Stimulated activated CD4-positive, alpha-beta T cell treated with anti-CD3 and anti-CD28 coated beads, Interleukin-15, amount 100 ng/mL, for 24 hours (primary cell): Measurements from ENCODE around the gene SNIP1.
"Not testable (repeated sequence)": the region's sequence is repeated elsewhere in the genome, so short reads cannot be mapped to it uniquely, and the experiment has no call there.

Source experiments
- DNase-seq: peaks from one replicate; pipeline ENCODE4 v3.0.0-alpha.2; 2020

SNIP1 gene

GRCh38 chr1:37559080-37559479, 5.0 kb upstream of the SNIP1 start:
- DNase-seq, result no peak

- no peak for DNase-seq
Measured at GRCh38 chr1:37558411-37558810, 4.3 kb upstream of the SNIP1 start.

- DNase-seq, result no peak
Measured at GRCh38 chr1:37557402-37557801, 3.3 kb upstream of the SNIP1 start.

- DNase-seq, result peak; percentile 41
Measured at GRCh38 chr1:37556712-37557196, 2.7 kb upstream of the SNIP1 start, which contains the start of gene DNALI1. DNALI1 (plus strand) TSS chr1:37556940; CDS start chr1:37556995, 55 bp downstream.

GRCh38 chr1:37553598-37553926, 531 bp downstream of the SNIP1 start:
- peak; percentile 20 for DNase-seq

- no peak for DNase-seq
Measured at GRCh38 chr1:37549341-37549740, 4.8 kb downstream of the SNIP1 start.

- no peak for DNase-seq
Measured at GRCh38 chr1:37545019-37545418, 9.1 kb downstream of the SNIP1 start.

- DNase-seq, result no peak
Measured at GRCh38 chr1:37544530-37544929, 9.6 kb downstream of the SNIP1 start.

GRCh38 chr1:37540036-37540785, 13.9 kb downstream of the SNIP1 start:
- DNase-seq, result no peak

- DNase-seq, result not testable (repeated sequence)
Measured at GRCh38 chr1:37539154-37539553, 14.9 kb downstream of the SNIP1 start.

GRCh38 chr1:37537378-37537777, 16.7 kb downstream of the SNIP1 start:
- DNase-seq, result no peak

- DNase-seq, result no peak
Measured at GRCh38 chr1:37533317-37534093, 20.6 kb downstream of the SNIP1 start.

- not testable (repeated sequence) for DNase-seq
Measured at GRCh38 chr1:37532418-37533156, 21.5 kb downstream of the SNIP1 start.

- not testable (repeated sequence) for DNase-seq
Measured at GRCh38 chr1:37529888-37530287, 24.2 kb downstream of the SNIP1 start.

GRCh38 chr1:37519613-37520012, 34.5 kb downstream of the SNIP1 start:
- no peak for DNase-seq

GRCh38 chr1:37518929-37519328, 35.2 kb downstream of the SNIP1 start:
- DNase-seq, result peak; percentile 48

GRCh38 chr1:37518241-37518640, 35.9 kb downstream of the SNIP1 start:
- DNase-seq, result not testable (repeated sequence)

GRCh38 chr1:37517569-37517968, 36.5 kb downstream of the SNIP1 start:
- DNase-seq, result no peak

- no peak for DNase-seq
Measured at GRCh38 chr1:37515185-37516034, 38.7 kb downstream of the SNIP1 start.

GRCh38 chr1:37514350-37515184, 39.5 kb downstream of the SNIP1 start, which contains the start of gene MEAF6:
MEAF6 (minus strand) TSS chr1:37514766; CDS start chr1:37514746, 20 bp downstream.
- peak; percentile 86 for DNase-seq

- peak; percentile 77 for DNase-seq
Measured at GRCh38 chr1:37513795-37514349, 40.2 kb downstream of the SNIP1 start.
